Neural cell (in vitro differentiated cells): ENCODE data around the gene CLCA4. TPM values are rescaled to one million over a fixed set of nuclear protein-coding genes. Genes with fewer than 3 reads are reported as not detected.

Experiments used
- H2AFZ ChIP-seq: fragments of 200-600, 300-800 bp; sonication (generic), shearing (Covaris generic); 2 replicates; pipeline ENCODE4 v1.6.0; 2014; ENCODE audit warnings: low read depth, mild to moderate bottlenecking, antibody characterized with exemption, low read length, moderate library complexity
- H3F3A ChIP-seq: fragments of 200-600 bp; shearing (Covaris generic); 2 replicates; pipeline ENCODE4 v1.6.1; 2016; ENCODE audit warnings: mild to moderate bottlenecking, moderate library complexity, mixed read lengths, antibody characterized with exemption, low read length; ENCODE audit not compliant: insufficient read depth, poor library complexity, severe bottlenecking
- H3K27ac ChIP-seq: fragments of 200-600, 300-800 bp; sonication (generic), shearing (Covaris generic); 2 replicates; pipeline ENCODE4 v1.5.1; 2014; ENCODE audit warnings: mild to moderate bottlenecking, low read length, moderate library complexity
- H3K27me3 ChIP-seq: fragments of 300-800, 200-600 bp; sonication (generic), shearing (Covaris generic); 2 replicates; pipeline ENCODE4 v1.6.0; 2014; ENCODE audit warnings: mild to moderate bottlenecking, low read depth, low read length, moderate library complexity; ENCODE audit not compliant: insufficient read depth
- H3K36me3 ChIP-seq: fragments of 300-800, 200-600 bp; sonication (generic), shearing (Covaris generic); 2 replicates; pipeline ENCODE4 v1.5.1; 2014; ENCODE audit warnings: mild to moderate bottlenecking, antibody characterized with exemption, low read length, moderate library complexity; ENCODE audit not compliant: insufficient read depth
- H3K4me2 ChIP-seq: fragments of 300-800, 200-600 bp; sonication (generic), shearing (Covaris generic); 2 replicates; pipeline ENCODE4 v1.6.0; 2014; ENCODE audit warnings: mild to moderate bottlenecking, low read length
- H3K4me3 ChIP-seq: fragments of 300-800, 200-600 bp; sonication (generic), shearing (Covaris generic); 2 replicates; pipeline ENCODE4 v1.5.1; 2014; ENCODE audit warnings: mild to moderate bottlenecking, low read length, moderate library complexity
- H3K79me2 ChIP-seq: fragments of 200-600 bp; shearing (Covaris generic); replicated peaks from 2 replicates; pipeline ENCODE4 v1.6.0; 2014; ENCODE audit warnings: mild to moderate bottlenecking, low read length, moderate library complexity; ENCODE audit not compliant: insufficient read depth
- H3K9ac ChIP-seq: fragments of 300-800, 200-600 bp; sonication (generic), shearing (Covaris generic); 2 replicates; pipeline ENCODE4 v1.6.1; 2016; ENCODE audit warnings: mild to moderate bottlenecking, low read length, mixed read lengths
- H3K9me2 ChIP-seq: fragments of 200-600 bp; shearing (Covaris generic); 2 replicates; pipeline ENCODE4 v1.6.1; 2016; ENCODE audit warnings: mild to moderate bottlenecking, low read length, mixed read lengths; ENCODE audit not compliant: insufficient read depth
- H3K9me3 ChIP-seq: fragments of 200-600, 300-800 bp; sonication (generic), shearing (Covaris generic); 2 replicates; pipeline ENCODE4 v1.6.1; 2016; ENCODE audit warnings: mild to moderate bottlenecking, mixed run types, low read length, moderate library complexity, mixed read lengths
- H4K20me1 ChIP-seq: fragments of 200-600 bp; shearing (Covaris generic); 2 replicates; pipeline ENCODE4 v1.6.1; 2016; ENCODE audit warnings: mild to moderate bottlenecking, mixed run types; ENCODE audit not compliant: insufficient read depth
- CTCF ChIP-seq: fragments of 450-650 bp; IDR thresholded peaks from 2 replicates; pipeline ENCODE4 v1.5.1; 2014; ENCODE audit warnings: antibody characterized with exemption, mild to moderate bottlenecking, moderate library complexity; ENCODE audit not compliant: poor library complexity, severe bottlenecking
- EP300 ChIP-seq: fragments of 450-650 bp; conservative IDR thresholded peaks from 2 replicates; pipeline ENCODE4 v1.6.1; 2014; ENCODE audit warnings: antibody characterized with exemption, mild to moderate bottlenecking, moderate library complexity; ENCODE audit not compliant: poor library complexity, severe bottlenecking
- EZH2 ChIP-seq: fragments of 200-600, 300-800 bp; shearing (Covaris generic), sonication (generic); IDR thresholded peaks from 2 replicates; pipeline ENCODE4 v1.6.1; 2014; ENCODE audit warnings: antibody characterized with exemption, low read length, borderline replicate concordance, mild to moderate bottlenecking; ENCODE audit not compliant: insufficient read depth, poor library complexity, severe bottlenecking
- MXI1 ChIP-seq: fragments of 450-650 bp; conservative IDR thresholded peaks from 2 replicates; pipeline ENCODE4 v1.6.1; 2014; ENCODE audit warnings: antibody characterized with exemption, mild to moderate bottlenecking; ENCODE audit not compliant: poor library complexity, severe bottlenecking
- POLR2AphosphoS5 ChIP-seq: IDR thresholded peaks from 2 replicates; pipeline ENCODE4 v1.6.1; 2012
- RAD21 ChIP-seq: fragments of 450-650 bp; conservative IDR thresholded peaks from 2 replicates; pipeline ENCODE4 v1.6.1; 2014; ENCODE audit warnings: antibody characterized with exemption, mild to moderate bottlenecking, moderate library complexity
- REST ChIP-seq: IDR thresholded peaks from 2 replicates; pipeline ENCODE4 v1.6.1; 2012; ENCODE audit warnings: borderline replicate concordance
- SMC3 ChIP-seq: fragments of 450-650 bp; conservative IDR thresholded peaks from 2 replicates; pipeline ENCODE4 v1.6.1; 2014; ENCODE audit warnings: antibody characterized with exemption, mild to moderate bottlenecking, moderate library complexity; ENCODE audit not compliant: poor library complexity
- TAF1 ChIP-seq: IDR thresholded peaks from 2 replicates; pipeline ENCODE4 v1.6.1; 2012; ENCODE audit warnings: low read depth
- polyA plus RNA-seq: library from polyadenylated mRNA; depleted of rRNA; stranded (reverse); fragments of >200 nt; gene quantifications from 2 replicates; pipeline ENCODE4 v1.2.3, GENCODE V29; 2014

Gene CLCA4
- polyA plus RNA-seq, 1 donor from 2014 or later = not detected

GRCh38 chr1:86548839-86549238 is 2.0 kb downstream of the CLCA4 start:
- Histone ChIP-seq H3K9me3 (no peaks in the 10 kb centered on the region), H3K9me2 (no peaks in the 10 kb centered on the region), H3K27me3 (no peaks in the 10 kb centered on the region), H3K27ac (no peak overlapping the region), H3K4me2 (no peak overlapping the region), H3K79me2 (no peaks in the 10 kb centered on the region), H4K20me1 (no peaks in the 10 kb centered on the region), H2AFZ (no peak overlapping the region), H3F3A (no peaks in the 10 kb centered on the region), H3K9ac (no peak overlapping the region), H3K4me3 (no peak overlapping the region), H3K36me3 (no peaks in the 10 kb centered on the region)
- no peak for TF ChIP-seq MXI1
- TF ChIP-seq REST = no peak
- TF ChIP-seq TAF1 = no peak
- no peak for TF ChIP-seq EP300
- TF ChIP-seq CTCF = no peak
- no peak for TF ChIP-seq SMC3
- no peak for TF ChIP-seq POLR2AphosphoS5
- TF ChIP-seq RAD21 = no peak
- no peak for TF ChIP-seq EZH2

GRCh38 chr1:86551305-86551704 is 4.4 kb downstream of the CLCA4 start:
- Histone ChIP-seq H3K36me3 (no peaks in the 10 kb centered on the region), H3K9me3 (no peaks in the 10 kb centered on the region), H3K79me2 (no peaks in the 10 kb centered on the region), H3K9me2 (no peaks in the 10 kb centered on the region), H3K4me2 (no peak overlapping the region), H3K27me3 (no peaks in the 10 kb centered on the region), H3K4me3 (no peak overlapping the region), H2AFZ (no peak overlapping the region), H3K9ac (no peak overlapping the region), H3F3A (no peaks in the 10 kb centered on the region), H4K20me1 (no peaks in the 10 kb centered on the region), H3K27ac (no peak overlapping the region)
- TF ChIP-seq EP300 = no peak
- no peak for TF ChIP-seq TAF1
- TF ChIP-seq EZH2 = no peak
- no peak for TF ChIP-seq CTCF
- no peak for TF ChIP-seq POLR2AphosphoS5
- no peak for TF ChIP-seq SMC3
- no peak for TF ChIP-seq MXI1
- no peak for TF ChIP-seq RAD21
- no peak for TF ChIP-seq REST
